A549 (cell line): ENCODE measurements around the gene EEF1B2. TPM values are rescaled to one million over a fixed set of nuclear protein-coding genes. Genes with fewer than 3 reads are reported as not detected.
A peak's percentile ranks its signal among the peaks of the same experiment; 100 is the strongest.
"Not testable (repeated sequence)": the region's sequence is repeated elsewhere in the genome, so short reads cannot be mapped to it uniquely, and the experiment has no call there.

Experiments
- ATAC-seq, 2 experiments: fragments of 200-7000 bp in 1 of 2; fragments of >200 bp in 1 of 2; cut with Nextera tagmentation in 1 of 2; cut with Tn5 transposase in 1 of 2; 3 replicates each; pipeline versions ENCODE4 v1.8.0 to v1.9.1; 2018 to 2020; ENCODE audit warnings: mild to moderate bottlenecking in 1 of 2, moderate library complexity in 1 of 2
- CTCF ChIA-PET: fragments of 300-600 bp; sonication (Branson Sonifier 250); formaldehyde crosslinking; extraction: SDS; loops from one replicate; lab custom pipeline; 2021; ENCODE audit warnings: antibody characterized with exemption, inconsistent platforms; lab: Yijun Ruan, JAX
- POLR2A ChIA-PET: fragments of 350-600 bp; formaldehyde crosslinking; extraction: SDS; loops from one replicate; lab custom pipeline; 2021; ENCODE audit warnings: antibody characterized with exemption, inconsistent platforms; lab: Yijun Ruan, JAX
- DNase-seq, 2 experiments: peaks; one replicate each; pipeline versions ENCODE4 v3.0.0 to v3.0.0-alpha.2; 2011 to 2016; ENCODE audit warnings: low read depth in 1 of 2, low spot score in 1 of 2
- FAIRE-seq: peaks from 2 replicates; lab custom pipeline; 2011; peaks lifted over from hg19 to GRCh38; lab: Jason Lieb, UNC
- H3K27ac ChIP-seq, 2 experiments: fragments of >200 bp; sonication (Bioruptor Twin); formaldehyde crosslinking; 3 replicates each; pipeline ENCODE4 v1.5.1; 2016 to 2017
- H3K4me1 ChIP-seq: fragments of >200 bp; sonication (Bioruptor Twin); formaldehyde crosslinking; 3 replicates; pipeline ENCODE4 v1.6.1; 2016
- H3K4me2 ChIP-seq: fragments of >200 bp; sonication (Bioruptor Twin); formaldehyde crosslinking; 3 replicates; pipeline ENCODE4 v1.6.1; 2016
- H3K4me3 ChIP-seq: fragments of >200 bp; sonication (Bioruptor Twin); formaldehyde crosslinking; 3 replicates; pipeline ENCODE4 v1.5.1; 2016
- H3K9me3 ChIP-seq: fragments of >200 bp; sonication (Bioruptor Twin); formaldehyde crosslinking; 3 replicates; pipeline ENCODE4 v1.6.1; 2016
- MAFK ChIP-seq: fragments of 450-650 bp; IDR thresholded peaks from 2 replicates; pipeline ENCODE4 v1.6.1; 2014; ENCODE audit not compliant: partially characterized antibody
- PHF8 ChIP-seq: fragments of 200-600 bp; sonication (generic); IDR thresholded peaks from 2 replicates; pipeline ENCODE4 v1.6.1; 2016; ENCODE audit warnings: low read depth, mild to moderate bottlenecking, antibody characterized with exemption, moderate library complexity, borderline replicate concordance
- RAD21 ChIP-seq, 2 experiments: fragments of >200 bp in 1 of 2; sonication (Bioruptor Twin) in 1 of 2; formaldehyde crosslinking in 1 of 2; IDR thresholded peaks in 1 of 2; conservative IDR thresholded peaks in 1 of 2; 2 replicates in 1 of 2; 3 replicates in 1 of 2; pipeline ENCODE4 v1.6.1; 2012 to 2018; ENCODE audit warnings: inconsistent platforms in 1 of 2
- SREBF2 ChIP-seq: fragments of 450-650 bp; IDR thresholded peaks from 2 replicates; pipeline ENCODE4 v1.6.1; 2014; ENCODE audit warnings: mild to moderate bottlenecking, moderate library complexity
- WGBS: methylation state at CpG from one replicate; pipeline ENCODE4 v1.1.6; 2017; ENCODE audit errors: missing lambda C conversion rate; 5-methylcytosine and 5-hydroxymethylcytosine counted together
- polyA plus RNA-seq, 4 experiments: library from polyadenylated mRNA; depleted of rRNA in 3 of 4; stranded (reverse); fragments of >200 nt; fragmentation: RNase III in 1 of 4; extraction: RNeasy Plus Mini Kit Qiagen cat#74134 plus additional on column Dnase treatment in 1 of 4; gene quantifications; 2 replicates in 3 of 4; 3 replicates in 1 of 4; pipeline ENCODE4 v1.2.3, GENCODE V29; 2011 to 2017
- TF ChIP-seq, protein P1 (sequence below): fragments of >200 bp; sonication (Bioruptor Twin); formaldehyde crosslinking; IDR thresholded peaks from 3 replicates; pipeline ENCODE4 v1.5.1; 2016
- TF ChIP-seq, protein P2 (sequence below): fragments of 200-600 bp; sonication (generic); IDR thresholded peaks from 2 replicates; pipeline ENCODE4 v1.6.1; 2016; ENCODE audit warnings: antibody characterized with exemption, mild to moderate bottlenecking, moderate library complexity
- TF ChIP-seq, protein P3 (sequence below): IDR thresholded peaks from 2 replicates; pipeline ENCODE4 v1.6.1; 2012

The EEF1B2 gene
- polyA plus RNA-seq, 2 of the 4 experiments (the other 2 are of a cell fraction): 1,005 to 1,363 TPM

DNA sequence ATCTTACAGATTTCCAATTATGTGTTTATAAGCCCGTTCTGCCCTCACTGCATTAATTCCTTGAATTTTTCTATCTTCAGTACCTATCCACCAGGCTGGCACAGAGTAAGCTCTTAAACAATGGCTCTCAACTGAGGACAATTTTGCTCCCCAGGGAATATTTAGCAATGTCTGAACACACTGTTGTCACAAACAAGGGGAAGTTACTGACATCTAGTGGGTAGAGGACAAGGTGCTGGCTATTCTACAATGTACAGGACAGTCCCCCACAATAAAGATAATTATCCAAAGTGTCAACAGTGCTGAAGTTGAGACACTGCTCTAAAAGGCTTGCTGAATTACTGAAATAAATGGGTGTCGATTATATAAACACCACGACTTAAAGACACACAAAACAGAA, 5.5 kb upstream of the EEF1B2 start:
- POLR2A ChIA-PET: no interaction called here
- H3K9me3 ChIP-seq: no peaks in the 10 kb centered on the region
- no peak overlapping the region for H3K4me2 ChIP-seq
- DNase-seq (peak in 1 of 2 experiments; percentile 43), FAIRE-seq (no peak), ATAC-seq (peak in 1 of 2 experiments; percentile 57; a peak in 3 of 6 replicates)
- no peak overlapping the region for H3K27ac ChIP-seq
- no peak overlapping the region for H3K4me3 ChIP-seq
- CTCF ChIA-PET: interaction anchor here (1.0 kb wide), 1 partner anchor 31 kb away, joined by 3 read pairs; no protein-coding TSS in a partner anchor
- TF ChIP-seq, protein P1, sequence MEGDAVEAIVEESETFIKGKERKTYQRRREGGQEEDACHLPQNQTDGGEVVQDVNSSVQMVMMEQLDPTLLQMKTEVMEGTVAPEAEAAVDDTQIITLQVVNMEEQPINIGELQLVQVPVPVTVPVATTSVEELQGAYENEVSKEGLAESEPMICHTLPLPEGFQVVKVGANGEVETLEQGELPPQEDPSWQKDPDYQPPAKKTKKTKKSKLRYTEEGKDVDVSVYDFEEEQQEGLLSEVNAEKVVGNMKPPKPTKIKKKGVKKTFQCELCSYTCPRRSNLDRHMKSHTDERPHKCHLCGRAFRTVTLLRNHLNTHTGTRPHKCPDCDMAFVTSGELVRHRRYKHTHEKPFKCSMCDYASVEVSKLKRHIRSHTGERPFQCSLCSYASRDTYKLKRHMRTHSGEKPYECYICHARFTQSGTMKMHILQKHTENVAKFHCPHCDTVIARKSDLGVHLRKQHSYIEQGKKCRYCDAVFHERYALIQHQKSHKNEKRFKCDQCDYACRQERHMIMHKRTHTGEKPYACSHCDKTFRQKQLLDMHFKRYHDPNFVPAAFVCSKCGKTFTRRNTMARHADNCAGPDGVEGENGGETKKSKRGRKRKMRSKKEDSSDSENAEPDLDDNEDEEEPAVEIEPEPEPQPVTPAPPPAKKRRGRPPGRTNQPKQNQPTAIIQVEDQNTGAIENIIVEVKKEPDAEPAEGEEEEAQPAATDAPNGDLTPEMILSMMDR: peak; percentile 32
- TF ChIP-seq RAD21 (conservative IDR thresholded peaks at IDR 0.05 in 1 of 2, IDR thresholded peaks at IDR 0.05 in 1 of 2): peak; percentile 36 to 45; a peak in 4 of 5 replicates
- TF ChIP-seq, protein P2, sequence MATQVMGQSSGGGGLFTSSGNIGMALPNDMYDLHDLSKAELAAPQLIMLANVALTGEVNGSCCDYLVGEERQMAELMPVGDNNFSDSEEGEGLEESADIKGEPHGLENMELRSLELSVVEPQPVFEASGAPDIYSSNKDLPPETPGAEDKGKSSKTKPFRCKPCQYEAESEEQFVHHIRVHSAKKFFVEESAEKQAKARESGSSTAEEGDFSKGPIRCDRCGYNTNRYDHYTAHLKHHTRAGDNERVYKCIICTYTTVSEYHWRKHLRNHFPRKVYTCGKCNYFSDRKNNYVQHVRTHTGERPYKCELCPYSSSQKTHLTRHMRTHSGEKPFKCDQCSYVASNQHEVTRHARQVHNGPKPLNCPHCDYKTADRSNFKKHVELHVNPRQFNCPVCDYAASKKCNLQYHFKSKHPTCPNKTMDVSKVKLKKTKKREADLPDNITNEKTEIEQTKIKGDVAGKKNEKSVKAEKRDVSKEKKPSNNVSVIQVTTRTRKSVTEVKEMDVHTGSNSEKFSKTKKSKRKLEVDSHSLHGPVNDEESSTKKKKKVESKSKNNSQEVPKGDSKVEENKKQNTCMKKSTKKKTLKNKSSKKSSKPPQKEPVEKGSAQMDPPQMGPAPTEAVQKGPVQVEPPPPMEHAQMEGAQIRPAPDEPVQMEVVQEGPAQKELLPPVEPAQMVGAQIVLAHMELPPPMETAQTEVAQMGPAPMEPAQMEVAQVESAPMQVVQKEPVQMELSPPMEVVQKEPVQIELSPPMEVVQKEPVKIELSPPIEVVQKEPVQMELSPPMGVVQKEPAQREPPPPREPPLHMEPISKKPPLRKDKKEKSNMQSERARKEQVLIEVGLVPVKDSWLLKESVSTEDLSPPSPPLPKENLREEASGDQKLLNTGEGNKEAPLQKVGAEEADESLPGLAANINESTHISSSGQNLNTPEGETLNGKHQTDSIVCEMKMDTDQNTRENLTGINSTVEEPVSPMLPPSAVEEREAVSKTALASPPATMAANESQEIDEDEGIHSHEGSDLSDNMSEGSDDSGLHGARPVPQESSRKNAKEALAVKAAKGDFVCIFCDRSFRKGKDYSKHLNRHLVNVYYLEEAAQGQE: no peak
- no peak for TF ChIP-seq SREBF2
- TF ChIP-seq, protein P3, sequence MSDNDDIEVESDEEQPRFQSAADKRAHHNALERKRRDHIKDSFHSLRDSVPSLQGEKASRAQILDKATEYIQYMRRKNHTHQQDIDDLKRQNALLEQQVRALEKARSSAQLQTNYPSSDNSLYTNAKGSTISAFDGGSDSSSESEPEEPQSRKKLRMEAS: no peak
- peaks cover 9% of the 10 kb centered on the region; the same call in 1 of the 3 replicates for H3K4me1 ChIP-seq
- 70% methylated on average over 3 of the region's 3 CpGs for WGBS

DNA sequence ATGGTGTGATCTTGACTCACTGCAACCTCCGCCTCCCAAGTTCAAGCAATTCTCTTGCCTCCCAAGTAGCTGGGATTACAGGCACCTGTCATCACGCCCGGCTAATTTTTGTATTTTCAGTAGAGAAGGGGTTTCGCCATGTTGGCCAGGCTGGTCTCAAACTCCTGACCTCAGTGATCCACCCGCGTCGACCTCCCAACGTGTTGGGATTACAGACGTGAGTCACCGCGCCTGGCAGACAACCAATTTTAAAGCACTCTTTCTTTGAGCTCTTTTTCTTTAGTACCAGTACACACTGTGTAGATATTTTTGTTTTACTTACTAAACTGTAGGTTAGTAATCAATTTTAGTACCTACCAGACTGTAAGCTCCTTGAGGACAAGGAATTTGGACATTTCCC, 2.7 kb upstream of the EEF1B2 start:
- ATAC-seq, H3K27ac ChIP-seq, CTCF ChIA-PET, FAIRE-seq, DNase-seq, POLR2A ChIA-PET, H3K9me3 ChIP-seq, H3K4me3 ChIP-seq: not testable (repeated sequence)
- 86% methylated on average over 11 of the region's 11 CpGs for WGBS
- H3K4me2 ChIP-seq: peak overlapping the region; percentile 74; the same call in 2 of the 3 replicates
- H3K4me1 ChIP-seq: peaks cover 23% of the 10 kb centered on the region

DNA sequence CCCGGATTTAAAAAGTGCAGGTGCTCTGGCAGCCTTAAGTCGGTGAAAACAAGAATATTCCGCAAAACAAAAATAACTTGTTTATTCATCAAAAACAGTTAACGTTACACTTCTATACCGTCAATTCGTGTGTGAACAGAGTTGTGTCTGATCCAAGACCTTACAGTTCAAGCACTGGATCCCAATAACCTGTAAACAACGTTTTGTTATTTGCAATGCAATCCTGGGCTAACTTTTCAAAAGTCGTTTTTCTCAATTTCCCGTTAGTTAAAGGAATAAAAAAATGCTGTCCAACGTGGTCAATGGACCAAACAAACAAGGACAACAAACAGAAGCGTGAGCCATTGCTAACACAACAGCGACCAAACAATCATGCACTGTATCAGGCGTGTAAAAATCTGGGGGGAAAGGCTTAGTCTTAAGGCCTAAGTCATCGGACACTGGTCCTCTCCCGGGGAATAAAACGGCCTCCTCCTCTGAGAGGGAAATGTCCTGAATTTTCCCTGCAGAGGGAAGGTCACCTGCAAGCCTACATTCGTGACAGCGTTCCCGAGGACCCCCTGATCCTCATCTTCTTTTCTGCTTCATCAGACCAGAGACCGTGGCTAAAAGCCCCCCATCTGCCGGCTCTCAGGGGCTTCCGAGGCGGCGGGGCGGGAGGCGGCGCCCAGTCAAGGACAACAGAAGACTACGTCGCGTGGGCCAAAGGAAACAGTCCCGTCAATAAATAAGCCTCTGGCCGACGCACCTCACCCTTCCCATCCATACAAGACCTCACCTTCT, 941 bp upstream of the EEF1B2 start:
- DNase-seq (peak in 1 of 2 experiments; percentile 28), FAIRE-seq (no peak), ATAC-seq (peak; percentile 27 to 40; a peak in 5 of 6 replicates)
- WGBS: 2% methylated on average over 24 of the region's 33 CpGs
- H3K4me3 ChIP-seq: peak overlapping the region; percentile 97
- peak overlapping the region; percentile 74 for H3K4me2 ChIP-seq
- POLR2A ChIA-PET: interaction anchor here (1.0 to 1.1 kb wide), 2 partner anchors 13 to 73 kb away, joined by 3 to 7 read pairs; partner anchors contain the start of gene INO80D
- H3K27ac ChIP-seq: peak overlapping the region; percentile 85 to 93
- TF ChIP-seq PHF8 (peak; percentile 56; the same call in 1 of the 2 replicates), MAFK (no peak)
- TF ChIP-seq, protein P2: 0 out of 2 replicates have a peak, but pooled peaks have one; percentile 25
- CTCF ChIA-PET: no interaction called here
- no peaks in the 10 kb centered on the region for H3K9me3 ChIP-seq
- peaks cover 34% of the 10 kb centered on the region for H3K4me1 ChIP-seq
